OCI-LY3 (cell line): ENCODE results near the gene SLC22A4.

Experiments
- CTCF ChIP-seq: fragments of 200-600, 300-600 bp; sonication (generic); IDR thresholded peaks from 2 replicates; pipeline ENCODE4 v1.5.1; 2014; ENCODE audit warnings: antibody characterized with exemption, low read length, low read depth
- EZH2phosphoT487 ChIP-seq: fragments of 200-600 bp; shearing (Covaris generic); IDR thresholded peaks from 2 replicates; pipeline ENCODE4 v1.6.1; 2018; ENCODE audit warnings: antibody characterized with exemption, mixed run types, low read depth

GRCh38 chr5:132263548-132264261, 30.5 kb upstream of the SLC22A4 start:
- no peak for TF ChIP-seq CTCF
- no peak for TF ChIP-seq EZH2phosphoT487
